Natural killer cell (primary cell): ENCODE results near the gene RPF1. TPM values are rescaled to one million over a fixed set of nuclear protein-coding genes. Genes with fewer than 3 reads are reported as not detected.

Experiments
- ATAC-seq, 3 donors: fragments of 150-1000 bp in 2 of 3; fragments of 200-7000 bp in 1 of 3; cut with Tn5 transposase; 1 replicate in 1 of 3; 2 replicates in 2 of 3; pipeline ENCODE4 v1.10.0; 2021; ENCODE audit warnings: mild to moderate bottlenecking in 2 of 3, moderate library complexity in 2 of 3
- DNase-seq, 2 donors: peaks; one replicate each; pipeline versions ENCODE4 v3.0.0 to v3.0.0-alpha.2; 2013 to 2021; ENCODE audit warnings: mixed read lengths in 1 of 2
- H3K27ac ChIP-seq: one replicate; pipeline ENCODE4 v1.5.1; 2013; ENCODE audit warnings: mild to moderate bottlenecking, low read length
- H3K27me3 ChIP-seq: one replicate; pipeline ENCODE4 v1.6.1; 2013; ENCODE audit warnings: low read length; ENCODE audit not compliant: control insufficient read depth, insufficient read depth
- H3K36me3 ChIP-seq: one replicate; pipeline ENCODE4 v1.6.1; 2013; ENCODE audit warnings: low read length; ENCODE audit not compliant: control insufficient read depth, insufficient read depth
- H3K4me1 ChIP-seq: one replicate; pipeline ENCODE4 v1.6.1; 2013; ENCODE audit warnings: low read length; ENCODE audit not compliant: control insufficient read depth, insufficient read depth
- H3K4me3 ChIP-seq: one replicate; pipeline ENCODE4 v1.5.1; 2013; ENCODE audit warnings: low read length
- H3K9me3 ChIP-seq: one replicate; pipeline ENCODE4 v1.6.1; 2013; ENCODE audit warnings: low read length; ENCODE audit not compliant: control insufficient read depth, insufficient read depth
- H3K27ac Mint-ChIP-seq, 2 donors: one replicate each; pipeline ENCODE4 v1.8.0; 2022; ENCODE audit warnings: mild to moderate bottlenecking in 2 of 2, mixed read lengths in 2 of 2, moderate library complexity in 1 of 2
- H3K27me3 Mint-ChIP-seq, 2 donors: one replicate each; pipeline ENCODE4 v1.8.0; 2022; ENCODE audit warnings: low read depth in 2 of 2, mixed read lengths in 2 of 2
- H3K36me3 Mint-ChIP-seq: one replicate; pipeline ENCODE4 v1.8.0; 2022; ENCODE audit warnings: mixed read lengths
- H3K4me1 Mint-ChIP-seq, 2 donors: one replicate each; pipeline ENCODE4 v1.8.0; 2022; ENCODE audit warnings: mixed read lengths in 2 of 2
- H3K4me3 Mint-ChIP-seq: one replicate; pipeline ENCODE4 v1.8.0; 2022; ENCODE audit warnings: mild to moderate bottlenecking, moderate library complexity, mixed read lengths
- H3K9me3 Mint-ChIP-seq, 2 donors: one replicate each; pipeline ENCODE4 v1.8.0; 2022; ENCODE audit warnings: mixed read lengths in 2 of 2
- WGBS: methylation state at CpG from one replicate; pipeline ENCODE4 v1.1.7; 2013; ENCODE audit warnings: missing lambda C conversion rate; ENCODE audit not compliant: insufficient coverage; 5-methylcytosine and 5-hydroxymethylcytosine counted together
- intact Hi-C: fragments of 100-400 bp; cut with micrococcal nuclease; formaldehyde crosslinking; loops from one replicate; pipeline ENCODE4 v1.14.2; 2022
- total RNA-seq, 4 donors: library from RNA; stranded (reverse); fragments of 120-200 nt in 1 of 4; gene quantifications; one replicate each; pipeline versions ENCODE4 v1.2.3 to v1.2.4, GENCODE V29; 2013 to 2022
- TF ChIP-seq, protein P1 (sequence below): fragments of 200-600 bp; IDR thresholded peaks from one replicate; pipeline ENCODE4 v1.8.0; 2022; ENCODE audit warnings: antibody characterized with exemption

Gene RPF1
- total RNA-seq, 3 donors from 2014 or later (not counting 1 experiment from before 2014, with no cell fraction given) = 50.0 to 53.0 (median 50.0) TPM

GRCh38 chr1:84479998-84480397 lies 932 bp downstream of the RPF1 start:
- DNase-seq = peak in 1 of 2 donors; percentile 17
- Histone ChIP-seq H3K4me3 (peak overlapping the region; percentile 71), H3K4me1 (peaks cover 13% of the 10 kb centered on the region), H3K9me3 (peaks cover 5% of the 10 kb centered on the region), H3K27ac (peak overlapping the region; percentile 79), H3K36me3 (peaks cover 21% of the 10 kb centered on the region), H3K27me3 (peaks cover 3% of the 10 kb centered on the region)
- Mint-ChIP-seq H3K36me3 (peaks cover 24% of the 10 kb centered on the region), H3K4me3 (peak overlapping the region; percentile 100), H3K4me1 (peaks cover 46 to 49% of the 10 kb centered on the region in 2 donors), H3K27me3 (peaks cover 18 to 31% of the 10 kb centered on the region in 2 donors), H3K27ac (peak overlapping the region; percentile 99 to 100), H3K9me3 (peaks cover 0 to 2% of the 10 kb centered on the region in 2 donors)
- ATAC-seq = peak in 2 of 3 donors; percentile 5 to 9
- WGBS = 11% methylated on average over 9 of the region's 9 CpGs
- intact Hi-C loops = loop anchor here (1.0 kb wide), 2 partner anchors 26 to 94 kb away; partner anchors contain the start of genes CTBS, GNG5 and SPATA1
- TF ChIP-seq, protein P1, sequence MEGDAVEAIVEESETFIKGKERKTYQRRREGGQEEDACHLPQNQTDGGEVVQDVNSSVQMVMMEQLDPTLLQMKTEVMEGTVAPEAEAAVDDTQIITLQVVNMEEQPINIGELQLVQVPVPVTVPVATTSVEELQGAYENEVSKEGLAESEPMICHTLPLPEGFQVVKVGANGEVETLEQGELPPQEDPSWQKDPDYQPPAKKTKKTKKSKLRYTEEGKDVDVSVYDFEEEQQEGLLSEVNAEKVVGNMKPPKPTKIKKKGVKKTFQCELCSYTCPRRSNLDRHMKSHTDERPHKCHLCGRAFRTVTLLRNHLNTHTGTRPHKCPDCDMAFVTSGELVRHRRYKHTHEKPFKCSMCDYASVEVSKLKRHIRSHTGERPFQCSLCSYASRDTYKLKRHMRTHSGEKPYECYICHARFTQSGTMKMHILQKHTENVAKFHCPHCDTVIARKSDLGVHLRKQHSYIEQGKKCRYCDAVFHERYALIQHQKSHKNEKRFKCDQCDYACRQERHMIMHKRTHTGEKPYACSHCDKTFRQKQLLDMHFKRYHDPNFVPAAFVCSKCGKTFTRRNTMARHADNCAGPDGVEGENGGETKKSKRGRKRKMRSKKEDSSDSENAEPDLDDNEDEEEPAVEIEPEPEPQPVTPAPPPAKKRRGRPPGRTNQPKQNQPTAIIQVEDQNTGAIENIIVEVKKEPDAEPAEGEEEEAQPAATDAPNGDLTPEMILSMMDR = no peak

GRCh38 chr1:84480650-84481049 lies 1.6 kb downstream of the RPF1 start:
- Histone ChIP-seq H3K27me3 (peaks cover 1% of the 10 kb centered on the region), H3K27ac (no peak overlapping the region), H3K9me3 (peaks cover 5% of the 10 kb centered on the region), H3K4me1 (peaks cover 13% of the 10 kb centered on the region), H3K36me3 (peaks cover 25% of the 10 kb centered on the region), H3K4me3 (no peak overlapping the region)
- peaks cover 0 to 2% of the 10 kb centered on the region in 2 donors for H3K9me3 Mint-ChIP-seq
- peaks cover 24% of the 10 kb centered on the region for H3K36me3 Mint-ChIP-seq
- TF ChIP-seq, protein P1 = no peak
- H3K4me3 Mint-ChIP-seq = peak overlapping the region; percentile 40
- 90% methylated on average over 3 of the region's 4 CpGs for WGBS
- DNase-seq (no peak), ATAC-seq (no peak)
- H3K4me1 Mint-ChIP-seq = peaks cover 48 to 51% of the 10 kb centered on the region in 2 donors
- peaks cover 16 to 25% of the 10 kb centered on the region in 2 donors for H3K27me3 Mint-ChIP-seq
- no peak overlapping the region for H3K27ac Mint-ChIP-seq
- intact Hi-C loops = no loop called here

GRCh38 chr1:84481317-84481716 lies 2.3 kb downstream of the RPF1 start:
- H3K27ac ChIP-seq = no peak overlapping the region
- DNase-seq = no peak
- Mint-ChIP-seq H3K4me1 (peaks cover 54 to 57% of the 10 kb centered on the region in 2 donors), H3K4me3 (peak overlapping the region; percentile 49), H3K27ac (peak overlapping the region in 1 of 2 donors; percentile 35), H3K9me3 (peaks cover 0 to 2% of the 10 kb centered on the region in 2 donors), H3K27me3 (peaks cover 14 to 20% of the 10 kb centered on the region in 2 donors), H3K36me3 (peaks cover 24% of the 10 kb centered on the region)
- H3K36me3 ChIP-seq = peaks cover 30% of the 10 kb centered on the region
- WGBS = 91% methylated on average over 2 of the region's 2 CpGs
- peaks cover 5% of the 10 kb centered on the region for H3K9me3 ChIP-seq
- H3K4me3 ChIP-seq = no peak overlapping the region
- intact Hi-C loops = no loop called here
- no peaks in the 10 kb centered on the region for H3K27me3 ChIP-seq
- ATAC-seq = no peak
- TF ChIP-seq, protein P1 = no peak
- H3K4me1 ChIP-seq = peaks cover 13% of the 10 kb centered on the region

GRCh38 chr1:84488107-84488506 lies 9.0 kb downstream of the RPF1 start:
- H3K4me1 Mint-ChIP-seq = peaks cover 35 to 46% of the 10 kb centered on the region in 2 donors
- H3K4me3 Mint-ChIP-seq = no peak overlapping the region
- H3K9me3 ChIP-seq = no peaks in the 10 kb centered on the region
- 90% methylated on average over 2 of the region's 3 CpGs for WGBS
- H3K4me1 ChIP-seq = no peaks in the 10 kb centered on the region
- DNase-seq (no peak), ATAC-seq (no peak)
- H3K36me3 ChIP-seq = peaks cover 58% of the 10 kb centered on the region
- H3K9me3 Mint-ChIP-seq = no peaks in the 10 kb centered on the region
- peaks cover 26% of the 10 kb centered on the region for H3K36me3 Mint-ChIP-seq
- no peak overlapping the region for H3K27ac ChIP-seq
- intact Hi-C loops = no loop called here
- H3K27ac Mint-ChIP-seq = no peak overlapping the region
- no peaks in the 10 kb centered on the region for H3K27me3 ChIP-seq
- H3K4me3 ChIP-seq = no peak overlapping the region
- TF ChIP-seq, protein P1 = no peak
- no peaks in the 10 kb centered on the region for H3K27me3 Mint-ChIP-seq
